Caco-2 (cell line): ENCODE results near the gene RPH3AL. TPM values are rescaled to one million over a fixed set of nuclear protein-coding genes. Genes with fewer than 3 reads are reported as not detected.

Source experiments
- BruUV-seq: library from RNA; stranded (reverse); fragments of 400-500 nt; replicated peaks from 2 replicates; lab custom pipeline; 2021; lab: Mats Ljungman, UMichigan
- CTCF ChIA-PET: fragments of 300-600 bp; sonication (Branson Sonifier 250); formaldehyde crosslinking; loops from one replicate; lab custom pipeline; 2022; ENCODE audit warnings: antibody characterized with exemption; lab: Charles Lee
- POLR2A ChIA-PET: fragments of 300-600 bp; sonication (Branson Sonifier 250); formaldehyde crosslinking; loops from one replicate; lab custom pipeline; 2022; ENCODE audit warnings: antibody characterized with exemption; lab: Charles Lee
- DNase-seq, 2 experiments: peaks; one replicate each; pipeline versions ENCODE4 v3.0.0 to v3.0.0-alpha.2; 2020 to 2022
- H3K27me3 ChIP-seq: replicated peaks from 2 replicates; pipeline ENCODE4 v1.6.0; 2011; ENCODE audit warnings: low read length; ENCODE audit not compliant: control insufficient read depth, insufficient read depth
- H3K36me3 ChIP-seq: 2 replicates; pipeline ENCODE4 v1.5.1; 2011; ENCODE audit warnings: low read length; ENCODE audit not compliant: control insufficient read depth, insufficient read depth
- H3K4me1 ChIP-seq: fragments of 250-450 bp; sonication (Bioruptor Pico); 2 replicates; pipeline ENCODE4 v1.5.1; 2020; ENCODE audit warnings: mild to moderate bottlenecking
- H3K4me3 ChIP-seq: 2 replicates; pipeline ENCODE4 v1.5.1; 2011; ENCODE audit warnings: low read depth, mild to moderate bottlenecking, control low read depth, low read length
- H3K9me3 ChIP-seq: fragments of 250-450 bp; sonication (Bioruptor Pico); 2 replicates; pipeline ENCODE4 v1.5.1; 2020; ENCODE audit warnings: mild to moderate bottlenecking, moderate library complexity
- H3K27ac Mint-ChIP-seq: one replicate; pipeline ENCODE4 v1.8.0; 2022; ENCODE audit warnings: mixed read lengths; ENCODE audit not compliant: unreplicated experiment
- H3K27me3 Mint-ChIP-seq: one replicate; pipeline ENCODE4 v1.8.0; 2022; ENCODE audit warnings: mixed read lengths; ENCODE audit not compliant: insufficient read depth, unreplicated experiment
- H3K36me3 Mint-ChIP-seq: one replicate; pipeline ENCODE4 v1.8.0; 2022; ENCODE audit warnings: mild to moderate bottlenecking, mixed read lengths; ENCODE audit not compliant: insufficient read depth, unreplicated experiment
- H3K4me1 Mint-ChIP-seq: one replicate; pipeline ENCODE4 v1.8.0; 2022; ENCODE audit warnings: low read depth, mixed read lengths; ENCODE audit not compliant: unreplicated experiment
- H3K4me3 Mint-ChIP-seq: one replicate; pipeline ENCODE4 v1.8.0; 2022; ENCODE audit warnings: mild to moderate bottlenecking, moderate library complexity, mixed read lengths; ENCODE audit not compliant: unreplicated experiment
- H3K9me3 Mint-ChIP-seq: one replicate; pipeline ENCODE4 v1.8.0; 2022; ENCODE audit warnings: mixed read lengths; ENCODE audit not compliant: unreplicated experiment
- intact Hi-C: fragments of 100-400 bp; cut with micrococcal nuclease; formaldehyde crosslinking; loops from one replicate; pipeline ENCODE4 v1.10.0; 2022; ENCODE audit not compliant: unreplicated experiment
- total RNA-seq: library from RNA; stranded (reverse); gene quantifications from 2 replicates; pipeline ENCODE4 v1.2.3, GENCODE V29; 2022
- TF ChIP-seq, protein P1 (sequence below), 2 experiments: fragments of 200-600 bp in 1 of 2; IDR thresholded peaks; 1 replicate in 1 of 2; 2 replicates in 1 of 2; pipeline versions ENCODE4 v1.5.1 to v1.8.0; 2011 to 2022; ENCODE audit warnings: antibody characterized with exemption in 1 of 2, control low read depth in 1 of 2, inconsistent platforms in 1 of 2, low read depth in 1 of 2, low read length in 1 of 2, mild to moderate bottlenecking in 1 of 2, moderate library complexity in 1 of 2; ENCODE audit not compliant: insufficient read depth in 1 of 2, severe bottlenecking in 1 of 2, unreplicated experiment in 1 of 2

RPH3AL gene
- total RNA-seq, 1 experiment from 2014 or later, result 36.0 TPM

DNA sequence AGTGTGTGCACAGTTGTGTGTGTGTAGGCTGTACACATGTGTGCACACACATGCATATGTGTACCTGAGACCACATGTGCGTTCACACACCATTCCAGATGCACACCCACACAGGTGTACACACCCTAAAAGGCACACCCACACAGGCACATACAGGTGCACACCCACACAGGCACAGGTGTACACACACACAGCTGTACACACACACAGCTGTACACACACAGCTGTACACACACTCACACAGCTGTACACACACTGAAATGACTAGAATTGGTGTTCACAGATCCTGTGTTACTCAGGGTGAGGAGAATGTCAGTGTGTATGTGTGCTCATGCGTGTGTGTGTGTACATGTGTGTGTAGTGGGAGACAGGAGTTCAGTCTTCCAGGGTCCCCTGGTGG lies 155.3 kb downstream of the RPH3AL start:
- H3K36me3 Mint-ChIP-seq, result peaks cover 7% of the 10 kb centered on the region
- H3K27me3 Mint-ChIP-seq, result peaks cover 7% of the 10 kb centered on the region
- no peaks in the 10 kb centered on the region for H3K9me3 Mint-ChIP-seq
- no peak overlapping the region for H3K4me3 ChIP-seq
- no TSS peak for BruUV-seq
- H3K4me1 ChIP-seq, result no peaks in the 10 kb centered on the region
- H3K27me3 ChIP-seq, result no peaks in the 10 kb centered on the region
- no peak overlapping the region for H3K27ac Mint-ChIP-seq
- no peaks in the 10 kb centered on the region for H3K36me3 ChIP-seq
- H3K9me3 ChIP-seq, result 0 out of 2 replicates have a peak, but pooled peaks cover 3% of the 10 kb centered on the region
- no peak overlapping the region for H3K4me3 Mint-ChIP-seq
- intact Hi-C loops, result no loop called here
- TF ChIP-seq, protein P1, sequence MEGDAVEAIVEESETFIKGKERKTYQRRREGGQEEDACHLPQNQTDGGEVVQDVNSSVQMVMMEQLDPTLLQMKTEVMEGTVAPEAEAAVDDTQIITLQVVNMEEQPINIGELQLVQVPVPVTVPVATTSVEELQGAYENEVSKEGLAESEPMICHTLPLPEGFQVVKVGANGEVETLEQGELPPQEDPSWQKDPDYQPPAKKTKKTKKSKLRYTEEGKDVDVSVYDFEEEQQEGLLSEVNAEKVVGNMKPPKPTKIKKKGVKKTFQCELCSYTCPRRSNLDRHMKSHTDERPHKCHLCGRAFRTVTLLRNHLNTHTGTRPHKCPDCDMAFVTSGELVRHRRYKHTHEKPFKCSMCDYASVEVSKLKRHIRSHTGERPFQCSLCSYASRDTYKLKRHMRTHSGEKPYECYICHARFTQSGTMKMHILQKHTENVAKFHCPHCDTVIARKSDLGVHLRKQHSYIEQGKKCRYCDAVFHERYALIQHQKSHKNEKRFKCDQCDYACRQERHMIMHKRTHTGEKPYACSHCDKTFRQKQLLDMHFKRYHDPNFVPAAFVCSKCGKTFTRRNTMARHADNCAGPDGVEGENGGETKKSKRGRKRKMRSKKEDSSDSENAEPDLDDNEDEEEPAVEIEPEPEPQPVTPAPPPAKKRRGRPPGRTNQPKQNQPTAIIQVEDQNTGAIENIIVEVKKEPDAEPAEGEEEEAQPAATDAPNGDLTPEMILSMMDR (IDR thresholded peaks at IDR 0.05; ENCODE audit: insufficient read depth in 1 of 2, low read depth in 1 of 2, low read length in 1 of 2, severe bottlenecking in 1 of 2, unreplicated experiment in 1 of 2), result no peak
- DNase-seq, result no peak
- CTCF ChIA-PET, result no interaction called here
- POLR2A ChIA-PET, result no interaction called here
- H3K4me1 Mint-ChIP-seq, result no peaks in the 10 kb centered on the region

DNA sequence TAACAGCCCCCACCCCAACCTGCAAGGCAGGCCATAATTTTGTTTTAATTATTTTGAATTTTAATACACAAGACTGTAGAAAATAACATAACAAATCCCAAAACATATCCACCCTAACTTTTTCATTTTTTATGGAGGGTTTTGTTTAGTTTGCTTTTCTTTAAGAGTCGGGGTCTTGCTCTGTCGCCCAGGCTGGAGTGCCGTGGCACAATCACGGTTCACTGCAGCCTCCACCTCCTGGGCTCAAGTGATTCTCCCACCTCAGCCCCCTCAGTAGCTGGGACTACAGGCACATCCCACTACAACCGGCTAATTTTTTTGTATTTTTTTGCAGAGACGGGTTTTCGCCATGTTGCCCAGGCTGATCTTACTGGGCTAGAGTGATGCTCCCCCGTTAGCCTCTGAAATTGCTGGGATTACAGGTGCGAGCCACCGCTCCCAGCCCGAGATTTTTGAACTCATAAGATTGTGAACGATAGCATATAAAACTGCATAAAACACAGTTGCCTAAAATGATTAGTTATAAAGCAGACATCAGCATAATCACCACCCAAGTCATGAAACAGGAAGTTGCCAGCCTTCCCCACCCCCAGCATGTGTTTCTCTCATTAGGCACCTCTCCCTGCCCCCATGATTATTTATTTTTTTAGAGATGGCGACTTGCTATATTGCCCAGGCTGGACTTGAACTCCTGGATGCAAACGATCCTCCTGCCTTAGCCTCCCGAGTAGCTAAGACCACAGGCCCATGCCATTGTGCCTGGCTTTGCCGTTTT lies 157.6 kb downstream of the RPH3AL start:
- Mint-ChIP-seq H3K4me1 (no peaks in the 10 kb centered on the region), H3K9me3 (peaks cover 7% of the 10 kb centered on the region), H3K4me3 (no peak overlapping the region), H3K36me3 (peaks cover 7% of the 10 kb centered on the region), H3K27ac (no peak overlapping the region), H3K27me3 (peaks cover 11% of the 10 kb centered on the region)
- DNase-seq, result no peak
- Histone ChIP-seq H3K9me3 (0 out of 2 replicates have a peak, but pooled peaks cover 3% of the 10 kb centered on the region), H3K4me1 (no peaks in the 10 kb centered on the region), H3K4me3 (no peak overlapping the region), H3K27me3 (no peaks in the 10 kb centered on the region), H3K36me3 (no peaks in the 10 kb centered on the region)
- POLR2A ChIA-PET, result no interaction called here
- TF ChIP-seq, protein P1 (IDR thresholded peaks at IDR 0.05; ENCODE audit: insufficient read depth in 1 of 2, low read depth in 1 of 2, low read length in 1 of 2, severe bottlenecking in 1 of 2, unreplicated experiment in 1 of 2), result no peak
- CTCF ChIA-PET, result no interaction called here
- BruUV-seq, result no TSS peak
- intact Hi-C loops, result no loop called here

DNA sequence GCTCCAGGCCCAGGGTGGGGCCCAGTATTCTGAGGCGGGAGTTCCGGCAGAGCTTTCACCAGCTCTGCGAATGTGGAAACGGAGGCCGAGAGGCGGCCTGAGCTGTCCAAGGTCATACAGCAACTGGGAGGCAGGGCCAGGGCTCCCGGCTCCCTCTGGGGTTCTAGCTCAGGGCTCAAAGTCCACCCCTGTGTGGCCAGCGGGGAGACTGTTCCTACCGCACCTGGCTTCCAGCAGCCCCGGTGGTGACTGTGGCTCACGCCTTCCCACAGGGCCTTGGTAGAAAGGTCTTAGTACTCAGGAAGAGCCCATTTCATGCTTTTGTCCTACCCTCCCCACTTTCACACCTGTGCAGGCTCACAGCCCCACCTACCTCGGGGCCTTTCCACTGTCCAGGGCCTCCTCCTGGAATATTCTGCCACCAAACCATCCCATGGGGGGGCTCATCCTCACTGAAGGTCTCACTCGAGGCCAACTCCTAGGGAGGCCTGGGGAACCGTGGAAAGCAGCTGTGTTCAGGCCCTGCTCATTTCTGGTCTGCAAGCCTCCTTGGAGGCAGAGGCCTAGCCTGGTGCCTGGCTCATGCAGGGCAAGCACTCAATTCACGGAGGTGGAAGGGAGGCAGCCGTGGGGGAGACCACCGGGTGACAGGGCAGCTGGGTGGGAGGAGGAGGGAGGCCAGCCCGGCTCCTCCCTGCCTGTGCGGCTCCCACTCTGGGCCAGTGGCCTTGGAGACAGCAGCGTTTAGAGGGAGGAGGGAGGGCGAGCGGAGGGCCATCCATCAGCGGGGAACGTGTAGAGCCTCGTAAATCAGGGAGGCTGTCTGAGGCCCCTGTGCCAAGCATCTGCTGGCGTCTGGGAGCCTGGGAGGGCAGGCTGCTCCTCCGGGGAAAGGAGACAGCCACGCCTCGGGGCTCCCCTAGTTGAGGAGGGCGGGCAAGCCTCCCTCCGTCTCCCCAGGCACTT lies 158.5 kb downstream of the RPH3AL start:
- Mint-ChIP-seq H3K4me1 (no peaks in the 10 kb centered on the region), H3K36me3 (peaks cover 7% of the 10 kb centered on the region), H3K27me3 (peaks cover 14% of the 10 kb centered on the region), H3K4me3 (no peak overlapping the region), H3K27ac (no peak overlapping the region), H3K9me3 (peaks cover 10% of the 10 kb centered on the region)
- CTCF ChIA-PET, result no interaction called here
- Histone ChIP-seq H3K27me3 (no peaks in the 10 kb centered on the region), H3K9me3 (0 out of 2 replicates have a peak, but pooled peaks cover 5% of the 10 kb centered on the region), H3K4me3 (no peak overlapping the region), H3K4me1 (no peaks in the 10 kb centered on the region), H3K36me3 (no peaks in the 10 kb centered on the region)
- intact Hi-C loops, result no loop called here
- no peak for DNase-seq
- TF ChIP-seq, protein P1 (IDR thresholded peaks at IDR 0.05; ENCODE audit: insufficient read depth in 1 of 2, low read depth in 1 of 2, low read length in 1 of 2, severe bottlenecking in 1 of 2, unreplicated experiment in 1 of 2), result no peak
- no TSS peak for BruUV-seq
- POLR2A ChIA-PET, result no interaction called here
